Measurements from ENCODE around the gene C3orf33.
"Not testable (repeated sequence)": the region's sequence is repeated elsewhere in the genome, so short reads cannot be mapped to it uniquely, and the experiment has no call there.

Gene C3orf33, protein sequence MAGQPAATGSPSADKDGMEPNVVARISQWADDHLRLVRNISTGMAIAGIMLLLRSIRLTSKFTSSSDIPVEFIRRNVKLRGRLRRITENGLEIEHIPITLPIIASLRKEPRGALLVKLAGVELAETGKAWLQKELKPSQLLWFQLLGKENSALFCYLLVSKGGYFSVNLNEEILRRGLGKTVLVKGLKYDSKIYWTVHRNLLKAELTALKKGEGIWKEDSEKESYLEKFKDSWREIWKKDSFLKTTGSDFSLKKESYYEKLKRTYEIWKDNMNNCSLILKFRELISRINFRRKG

DNA sequence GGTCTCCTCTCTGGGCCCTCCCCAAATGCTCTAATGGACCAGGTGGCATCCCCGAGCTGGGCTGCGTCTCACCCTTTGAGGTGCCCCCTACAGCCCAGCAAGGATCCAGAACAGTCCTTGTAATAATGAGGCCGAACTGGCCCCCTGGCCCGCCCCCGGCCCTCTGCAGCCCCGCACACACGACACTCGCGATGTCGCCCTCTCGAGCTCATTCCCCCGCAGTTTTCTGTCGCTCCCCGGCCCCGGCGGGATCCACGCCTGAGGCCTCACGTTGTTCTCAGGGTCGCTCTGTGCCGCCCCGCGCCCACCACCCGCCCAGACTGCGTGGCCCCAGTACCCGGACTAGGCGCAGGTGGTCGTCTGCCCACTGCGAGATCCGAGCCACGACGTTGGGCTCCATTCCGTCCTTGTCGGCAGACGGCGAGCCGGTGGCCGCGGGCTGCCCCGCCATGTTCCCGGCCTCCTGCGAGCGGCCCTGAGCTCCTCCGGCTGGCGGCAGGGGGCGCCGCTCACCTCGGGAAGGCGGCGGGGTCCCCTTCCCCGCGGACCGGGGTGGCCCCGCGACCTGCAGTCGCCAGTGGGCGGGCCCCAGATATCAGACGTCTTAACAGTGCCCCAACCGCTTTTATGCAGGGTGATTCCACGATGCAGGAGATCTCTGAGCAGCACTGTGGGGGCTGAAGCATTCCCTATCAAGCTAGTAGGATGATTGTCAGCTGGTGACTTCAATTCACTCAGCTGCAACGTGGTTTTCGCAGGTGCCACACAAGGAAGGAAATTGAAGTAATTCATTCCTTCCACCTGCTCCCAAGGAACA is at the start of gene C3orf33:
Gene C3orf33, minus strand, starts transcription at position 477 of the 817 bp plus-strand sequence. Its CDS starts 26 bp downstream, at position 451.
- DNase-seq (ENCODE audit: low spot score), result peak; percentile 79

DNA sequence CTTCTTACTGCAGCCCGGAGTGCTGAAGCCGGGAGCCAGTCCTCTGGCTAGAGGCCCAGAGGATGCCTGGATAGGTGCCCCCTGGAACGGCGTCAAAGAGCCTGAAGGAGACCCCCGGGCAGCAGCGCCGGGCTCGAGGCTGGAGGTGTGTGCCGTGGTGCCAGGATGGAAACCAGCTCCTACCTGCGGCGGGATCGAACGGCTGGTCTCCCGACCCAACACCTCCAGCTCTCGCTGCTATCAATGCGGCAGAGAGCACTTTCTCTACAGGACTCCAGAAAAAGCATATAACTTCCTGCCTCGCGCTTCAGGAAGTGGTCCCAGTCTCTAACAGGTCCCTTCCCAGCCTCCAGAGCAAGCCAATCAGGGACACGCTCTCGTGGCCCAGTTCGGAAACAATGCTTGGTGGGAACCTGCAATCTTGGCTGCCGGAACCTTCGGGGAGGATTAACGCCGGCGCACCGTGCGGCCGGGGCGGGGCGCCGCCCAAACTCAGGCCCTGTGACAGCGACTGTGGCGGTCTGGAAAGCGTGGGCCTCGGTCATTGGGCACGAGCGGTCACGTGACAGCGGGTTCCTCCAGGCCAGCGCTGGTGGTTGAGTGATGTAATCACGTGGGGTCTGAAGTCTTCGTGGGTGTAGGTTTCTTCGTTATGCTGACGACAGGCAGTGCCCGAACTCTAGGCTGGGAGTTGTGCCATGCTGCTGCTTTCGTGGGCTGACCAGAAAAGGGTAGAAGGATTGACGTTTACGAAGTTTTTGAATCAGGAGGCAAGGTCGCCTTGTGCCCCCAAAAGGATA is 48.3 kb upstream of the C3orf33 start, which contains the start of gene SLC33A1:
Gene SLC33A1, minus strand, starts transcription at position 287 of the 800 bp plus-strand sequence. CDS start 430 bp downstream, outside the sequence.
- peak; percentile 100 for DNase-seq (ENCODE audit: low spot score)

DNA sequence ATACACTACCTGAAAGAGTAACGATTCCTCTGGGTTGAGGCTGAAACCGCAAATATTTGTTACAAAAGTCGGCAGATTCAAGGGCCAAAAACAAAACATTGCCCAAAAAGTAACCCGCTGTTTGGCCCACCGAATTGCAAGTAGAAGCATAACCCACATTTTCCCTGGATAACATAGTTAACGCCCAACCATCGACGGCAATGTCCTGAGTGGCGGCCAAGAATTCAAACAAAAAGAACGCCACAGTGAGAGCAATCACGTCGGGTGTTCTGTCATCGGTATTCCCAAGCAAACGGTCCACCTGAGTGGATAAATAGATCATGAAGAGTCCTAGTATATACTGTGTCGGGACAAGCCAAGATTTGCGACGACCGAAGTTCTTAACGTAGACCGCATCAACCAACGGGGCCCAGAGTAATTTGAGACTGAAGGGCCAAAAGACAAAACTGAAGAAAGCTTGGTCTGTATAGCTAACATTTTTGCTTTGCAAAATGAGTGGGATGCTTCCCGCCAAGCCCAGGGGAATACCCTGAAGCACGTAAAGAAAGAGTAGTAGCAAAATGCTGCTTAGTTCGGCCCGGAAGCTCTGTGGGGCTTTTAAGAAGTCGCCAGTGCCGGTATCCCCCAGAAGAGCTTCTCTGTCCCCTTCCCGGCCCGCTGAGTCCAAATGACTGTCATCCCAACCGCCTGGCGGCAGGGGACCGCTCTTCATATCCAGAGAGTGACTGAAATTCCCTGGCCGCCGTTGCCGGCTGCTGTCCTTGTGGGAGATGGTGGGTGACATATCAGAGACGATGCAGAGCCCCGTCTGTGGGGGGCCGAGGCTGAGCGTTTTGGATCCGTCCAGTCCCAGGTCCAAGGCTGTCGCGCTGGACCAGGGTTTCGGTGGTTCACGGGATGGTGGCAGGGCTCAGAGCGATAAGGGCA is 47.4 kb upstream of the C3orf33 start:
- DNase-seq (ENCODE audit: low spot score), result peak; percentile 51

DNA sequence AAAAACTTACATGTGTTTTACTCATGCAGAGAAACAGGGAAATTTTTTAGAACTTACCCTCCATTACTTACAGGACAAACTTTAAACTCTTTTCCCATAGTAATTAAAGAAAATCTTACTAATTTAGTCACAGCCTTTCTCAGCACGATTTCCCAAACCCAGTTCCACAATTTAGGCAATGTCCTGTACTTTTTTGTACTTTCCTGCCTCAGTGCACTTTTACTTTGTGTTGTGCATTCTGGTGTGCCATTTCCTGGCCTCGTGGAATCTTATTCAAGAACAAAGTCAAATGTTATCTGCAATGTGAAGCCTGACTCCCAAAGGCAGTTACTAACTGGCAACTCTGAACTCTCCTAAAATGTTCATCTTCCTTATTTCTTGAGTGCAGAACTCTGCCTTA is 46.3 kb upstream of the C3orf33 start:
- DNase-seq (ENCODE audit: low spot score), result no peak

DNA sequence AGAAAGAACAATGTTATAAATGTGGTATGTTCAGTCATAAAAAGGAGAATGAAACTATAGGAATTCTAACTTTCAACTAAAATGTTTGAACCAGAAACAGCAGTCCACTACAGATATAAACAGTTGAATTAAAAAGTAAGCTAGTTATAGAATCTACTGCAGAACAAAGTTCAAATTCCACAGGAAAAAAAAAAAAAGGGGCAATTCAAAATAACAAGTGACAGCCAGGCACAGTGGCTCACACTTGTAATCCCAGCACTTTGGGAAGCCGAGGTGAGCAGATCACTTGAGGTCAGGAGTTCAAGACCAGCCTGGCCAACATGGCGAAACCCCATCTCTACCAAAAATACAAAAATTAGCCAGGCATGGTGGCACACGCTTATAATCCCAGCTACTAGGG is 43.3 kb upstream of the C3orf33 start:
- not testable (repeated sequence) for DNase-seq (ENCODE audit: low spot score)

DNA sequence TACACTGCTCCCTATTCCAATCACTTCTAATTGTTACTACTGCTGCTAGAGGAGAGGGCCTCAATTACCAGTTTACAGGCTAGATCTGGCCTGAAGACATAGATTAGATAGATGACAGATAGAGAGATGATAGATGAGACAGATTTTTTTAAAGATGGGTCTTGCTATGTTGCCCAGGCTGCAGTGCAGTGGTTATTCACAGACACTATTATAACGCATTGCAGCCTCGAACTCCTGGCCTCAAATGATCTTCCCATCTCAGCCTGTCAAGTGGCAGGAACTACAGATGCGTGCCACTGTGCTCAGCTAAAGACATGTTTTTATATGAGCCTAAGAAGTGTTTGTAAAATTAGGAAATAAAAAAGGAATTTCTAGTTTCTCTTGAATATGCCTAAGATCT is 41.9 kb upstream of the C3orf33 start:
- DNase-seq (ENCODE audit: low spot score), result no peak

DNA sequence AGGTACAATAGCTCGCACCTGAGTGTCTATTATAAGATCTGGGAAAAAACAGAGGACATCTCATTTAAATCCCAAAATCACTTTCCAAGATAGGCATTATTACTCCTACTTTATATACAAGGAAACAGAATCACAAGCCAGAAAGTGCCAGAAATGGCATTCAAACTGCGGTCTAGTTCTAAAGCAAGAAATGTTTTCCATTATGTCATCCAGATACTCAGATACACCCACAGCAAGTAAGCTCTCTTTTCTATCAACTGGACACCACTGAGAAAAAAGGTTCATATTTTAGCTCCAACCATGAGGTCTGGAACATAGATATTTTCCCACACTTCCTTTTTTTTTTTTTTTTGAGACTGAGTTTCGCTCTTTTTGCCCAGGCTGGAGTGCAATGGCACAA is 40.0 kb upstream of the C3orf33 start:
- DNase-seq (ENCODE audit: low spot score), result no peak

DNA sequence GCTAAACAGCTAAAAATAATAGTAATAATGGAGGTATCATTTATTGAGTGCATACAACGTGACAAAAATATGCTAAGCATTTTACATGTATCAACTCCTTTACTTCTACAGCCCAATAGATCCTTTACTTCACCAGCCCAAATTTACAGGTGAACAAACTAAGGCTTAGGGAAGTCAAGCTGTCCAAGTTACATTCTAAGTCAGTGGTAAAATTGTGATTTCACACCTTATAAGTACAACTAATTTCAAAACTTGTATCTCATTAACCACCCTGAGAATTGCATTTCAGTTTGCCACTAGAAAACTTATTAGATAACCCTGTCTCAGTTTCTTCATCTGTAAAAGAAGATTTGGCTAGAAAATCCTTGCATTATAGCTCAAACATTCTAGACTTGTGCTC is 37.5 kb upstream of the C3orf33 start:
- DNase-seq (ENCODE audit: low spot score), result no peak

DNA sequence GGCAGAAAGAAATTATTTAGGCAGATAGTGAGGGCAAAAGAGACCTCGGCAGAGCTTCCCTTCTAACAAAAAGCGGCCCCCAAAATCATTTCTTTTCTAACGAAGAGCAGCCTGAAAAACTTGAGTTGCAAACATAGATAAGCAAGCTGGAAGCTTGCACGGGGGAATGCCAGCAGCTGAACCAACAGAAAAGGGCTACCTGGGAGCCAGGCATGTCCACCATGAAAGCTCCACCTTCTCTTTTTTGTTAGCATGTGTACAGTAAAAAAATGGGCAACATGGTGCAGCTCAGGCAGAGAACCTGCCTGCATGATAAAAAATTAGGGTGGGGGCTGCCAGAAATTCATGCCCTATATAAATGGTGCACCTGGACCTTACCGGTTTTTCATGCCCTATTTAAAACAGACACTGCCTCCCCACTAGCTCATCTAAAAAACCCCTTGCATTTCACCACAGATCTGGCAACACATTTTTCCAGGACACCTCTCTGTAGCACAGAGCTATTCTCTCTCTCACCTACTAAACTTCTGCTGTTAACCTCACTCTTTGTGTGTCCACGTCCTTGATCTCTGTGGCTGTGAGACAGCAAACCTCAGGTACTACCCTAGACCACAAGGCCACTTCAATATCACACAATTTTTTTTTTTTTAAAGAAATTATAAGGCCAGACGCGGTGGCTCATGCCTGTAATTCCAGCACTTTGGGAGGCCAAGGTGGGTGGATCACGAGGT is 29.4 kb upstream of the C3orf33 start:
- DNase-seq (ENCODE audit: low spot score), result no peak

DNA sequence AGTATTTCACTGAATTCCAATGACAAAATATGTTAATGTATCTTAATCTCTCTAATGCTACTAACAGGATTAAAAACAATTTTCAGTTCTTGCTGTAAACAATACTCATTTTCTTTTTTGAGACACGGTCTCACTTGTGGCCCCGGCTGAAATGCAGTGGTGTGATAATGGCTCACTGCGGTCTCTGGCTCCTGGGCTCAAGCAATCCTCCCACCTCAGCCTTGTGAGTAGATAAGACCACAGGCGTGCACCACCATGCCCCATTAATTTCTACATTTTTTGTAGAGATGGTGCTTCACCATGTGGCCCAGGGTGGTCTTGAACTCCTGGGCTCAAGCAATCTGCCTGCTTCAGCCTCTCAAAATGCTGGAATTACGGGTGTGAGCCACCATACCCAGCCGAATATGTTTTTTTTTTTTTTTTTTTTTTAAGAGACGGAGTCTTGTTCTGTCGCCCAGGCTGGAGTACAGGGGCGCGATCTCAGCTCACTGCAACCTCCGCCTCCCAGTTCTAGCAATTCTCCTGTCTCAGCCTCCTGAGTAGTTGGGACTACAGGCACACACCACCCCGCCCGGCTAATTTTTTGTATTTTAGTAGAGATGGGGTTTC is 22.5 kb upstream of the C3orf33 start:
- not testable (repeated sequence) for DNase-seq (ENCODE audit: low spot score)

DNA sequence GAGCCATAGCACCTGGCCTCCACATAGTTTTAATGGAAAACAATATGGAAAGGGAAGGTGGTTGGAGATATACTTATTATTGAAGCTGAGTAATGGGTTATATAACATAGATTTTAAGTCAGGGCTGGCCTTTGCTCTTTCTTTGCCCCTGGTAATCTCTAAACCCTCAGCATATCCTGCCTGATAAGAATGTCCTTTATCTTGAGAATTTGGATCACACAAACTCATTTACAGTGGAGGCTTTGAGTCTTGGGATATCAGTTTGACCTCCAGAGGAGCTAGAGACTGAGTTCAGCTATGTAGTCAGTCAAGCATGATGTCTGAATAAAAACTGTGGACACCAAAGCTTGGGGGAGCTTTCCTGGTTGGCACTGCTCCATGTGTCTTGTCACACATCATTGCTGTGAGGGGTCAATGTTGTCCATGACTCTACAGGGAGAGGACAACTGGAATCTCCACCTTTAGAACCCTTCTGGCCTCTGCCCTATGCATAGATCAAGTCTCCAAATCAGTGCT is 9.0 kb upstream of the C3orf33 start:
- no peak for DNase-seq (ENCODE audit: low spot score)

DNA sequence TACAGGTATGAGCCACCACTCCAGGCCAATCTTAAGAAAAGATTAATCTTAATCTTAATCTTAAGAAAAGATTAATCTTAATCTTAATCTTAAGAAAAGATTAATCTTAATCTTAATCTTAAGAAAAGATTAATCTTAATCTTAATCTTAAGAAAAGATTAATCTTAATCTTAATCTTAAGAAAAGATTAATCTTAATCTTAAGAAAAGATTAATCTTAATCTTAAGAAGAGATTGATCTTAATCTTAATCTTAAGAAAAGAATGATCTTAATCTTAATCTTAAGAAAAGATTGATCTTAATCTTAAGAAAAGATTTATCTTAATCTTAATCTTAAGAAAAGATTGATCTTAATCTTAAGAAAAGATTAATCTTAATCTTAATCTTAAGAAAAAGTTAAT is 7.1 kb upstream of the C3orf33 start:
- DNase-seq (ENCODE audit: low spot score), result not testable (repeated sequence)

DNA sequence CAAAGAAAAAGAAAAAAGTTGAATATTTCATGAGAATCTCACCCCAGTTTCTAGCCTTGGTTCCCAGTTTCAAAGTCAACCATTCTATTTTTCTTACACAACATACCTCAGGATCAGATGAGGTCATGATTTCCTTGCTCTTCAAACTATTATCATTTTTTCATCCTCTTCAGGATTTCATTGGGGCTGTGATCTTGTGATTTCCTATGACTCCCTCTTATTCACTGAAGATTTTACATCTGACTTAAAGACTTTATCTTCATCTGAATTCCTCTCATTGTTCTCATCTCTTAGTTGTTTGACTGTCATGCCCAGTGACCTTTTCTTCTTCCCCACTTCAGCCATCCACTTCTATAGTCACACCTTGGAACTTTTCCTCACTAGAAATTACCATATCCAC is 3.1 kb upstream of the C3orf33 start:
- peak; percentile 40 for DNase-seq (ENCODE audit: low spot score)

DNA sequence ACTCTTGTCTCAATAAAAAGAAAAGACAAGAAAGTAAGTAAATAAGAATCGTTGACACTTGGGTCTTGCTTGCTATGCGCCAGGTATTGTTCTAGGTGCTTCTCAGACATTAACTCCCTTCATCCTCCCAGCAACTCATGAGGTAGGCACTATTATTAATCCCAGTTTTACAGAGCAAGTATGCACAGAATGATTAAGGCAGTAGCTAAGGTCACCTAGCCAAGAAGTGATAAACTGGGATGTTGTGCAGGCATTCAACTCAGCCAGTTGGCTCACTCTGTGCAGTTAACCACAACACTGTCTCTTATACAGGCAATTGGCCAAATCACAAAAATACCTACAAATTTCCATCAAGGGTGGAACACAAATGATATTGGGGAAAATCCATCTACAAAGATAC is 1.7 kb upstream of the C3orf33 start:
- no peak for DNase-seq (ENCODE audit: low spot score)

DNA sequence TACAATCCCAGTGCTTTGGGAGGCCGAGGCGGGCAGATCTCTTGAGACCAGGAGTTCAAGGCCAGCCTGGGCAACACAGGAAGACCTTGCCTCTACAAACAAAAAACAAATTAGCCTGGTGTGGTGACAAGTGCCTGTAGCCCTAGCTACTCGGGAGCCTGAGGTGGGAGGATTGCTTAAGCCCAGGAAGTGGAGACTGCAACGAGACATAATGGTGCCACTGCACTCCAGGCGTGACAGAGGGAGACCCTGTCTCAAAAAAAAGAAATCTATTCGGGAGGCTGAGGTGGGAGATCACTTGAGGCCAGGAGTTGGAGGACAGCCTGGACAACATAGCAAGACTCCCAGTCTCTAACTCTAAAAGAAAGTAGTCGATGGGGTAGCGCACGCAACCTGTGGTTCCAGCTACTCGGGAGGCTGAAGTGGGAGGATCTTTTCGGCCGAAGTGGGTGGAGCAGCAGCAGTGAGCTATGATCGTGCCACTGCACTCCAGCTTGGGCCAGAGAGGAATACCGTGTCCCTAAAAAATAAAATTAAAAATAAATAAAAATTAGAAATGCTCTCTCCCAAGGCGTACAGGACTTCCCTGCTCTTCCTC is 775 bp downstream of the C3orf33 start:
- peak; percentile 44 for DNase-seq (ENCODE audit: low spot score)

DNA sequence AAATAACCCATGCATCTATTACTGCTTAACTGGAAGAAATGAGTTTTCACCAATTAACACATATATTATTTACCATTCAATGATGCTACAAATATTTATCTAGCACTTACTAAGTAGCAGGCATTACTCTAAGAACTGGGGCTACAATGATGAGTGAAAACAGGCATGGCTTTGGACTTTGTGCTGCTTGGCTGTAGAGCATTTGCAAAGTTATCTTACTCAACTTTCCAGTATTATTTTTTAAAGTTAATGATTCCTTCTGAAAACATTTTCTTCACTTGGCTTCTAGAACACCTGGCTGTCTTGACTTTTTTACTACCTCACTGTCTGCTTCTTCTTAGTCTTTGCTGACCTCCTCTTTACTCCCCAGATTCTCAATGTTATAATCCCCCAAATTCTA is 1.8 kb downstream of the C3orf33 start:
- no peak for DNase-seq (ENCODE audit: low spot score)

DNA sequence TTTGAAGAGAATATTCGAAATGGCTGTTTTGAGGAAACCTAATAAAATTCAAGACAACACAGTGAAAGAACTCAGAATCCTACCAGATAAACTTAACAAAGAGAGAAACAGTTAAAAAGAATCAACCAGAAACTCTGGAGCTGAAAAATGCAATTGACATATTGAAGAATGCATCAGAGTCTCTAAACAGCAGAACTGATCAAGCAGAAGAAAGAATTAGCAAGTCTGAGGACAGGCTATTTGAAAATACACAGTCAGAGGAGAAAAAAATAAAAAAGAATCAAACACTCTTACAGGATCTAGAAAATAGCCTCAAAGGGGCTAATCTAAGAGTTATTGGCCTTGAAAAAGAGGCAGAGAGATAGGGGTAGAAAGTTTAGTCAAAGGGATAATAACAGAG is 13.5 kb downstream of the C3orf33 start:
- DNase-seq (ENCODE audit: low spot score), result no peak

DNA sequence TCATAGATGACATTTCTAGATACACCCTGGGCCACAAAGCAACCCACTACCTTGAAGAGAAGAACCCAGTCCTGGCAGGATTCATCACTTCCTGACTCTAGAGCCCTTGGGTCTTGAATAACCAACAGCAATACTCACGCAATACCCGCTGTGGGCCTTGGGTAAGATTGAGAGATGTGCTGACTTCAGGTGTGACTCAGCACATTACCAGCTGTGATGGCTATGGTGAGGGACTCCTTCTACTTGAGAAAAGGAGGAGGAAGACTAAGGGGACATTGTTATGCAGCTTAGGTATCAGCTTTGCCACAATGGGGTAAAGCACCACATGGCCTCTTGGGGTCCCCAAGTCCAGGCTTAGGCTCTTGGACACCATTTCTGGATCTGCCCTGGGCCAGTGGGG is 14.9 kb downstream of the C3orf33 start:
- no peak for DNase-seq (ENCODE audit: low spot score)

DNA sequence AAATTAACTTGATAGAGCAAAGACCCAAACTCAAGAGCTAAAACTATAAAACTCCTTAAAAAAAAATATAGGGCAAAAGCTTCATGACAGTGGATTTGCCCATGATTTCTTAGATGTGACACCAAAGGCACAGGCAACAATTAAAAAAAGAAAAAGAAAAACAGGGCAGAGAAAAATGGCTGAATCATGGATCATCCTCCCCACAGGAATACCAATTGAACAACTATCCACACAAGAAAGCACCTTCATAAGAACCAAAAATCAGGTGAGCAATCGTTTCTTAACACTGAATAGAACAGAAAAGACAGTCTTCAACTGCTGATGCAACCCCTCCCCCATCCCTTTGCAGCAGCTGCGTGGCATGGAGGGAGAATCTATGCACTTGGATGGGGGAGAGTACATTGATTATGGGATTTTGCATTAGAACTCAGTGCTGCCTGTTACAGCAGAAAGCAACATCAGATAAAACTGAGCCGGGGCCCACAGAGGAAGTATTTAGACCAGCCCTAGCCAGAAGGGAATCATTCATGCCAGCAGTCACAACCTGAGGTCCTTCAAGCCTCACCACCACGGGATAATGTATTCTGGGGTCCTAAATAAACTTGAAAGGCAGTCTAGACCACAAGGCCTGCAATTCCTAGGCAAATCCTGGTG is 15.7 kb downstream of the C3orf33 start:
- no peak for DNase-seq (ENCODE audit: low spot score)
